HepG2 (cell line): Measurements from ENCODE around the gene KRT13.

Source experiments
- JUND ChIP-seq: sonication (generic); formaldehyde crosslinking; IDR thresholded peaks from 2 replicates; pipeline ENCODE4 v1.8.0; 2022; ENCODE audit warnings: mild to moderate bottlenecking, missing genetic modification reagents
- NFYB ChIP-seq: sonication (generic); formaldehyde crosslinking; IDR thresholded peaks from 2 replicates; pipeline ENCODE4 v1.4.0; 2020; ENCODE audit warnings: missing genetic modification reagents
- PHF20 ChIP-seq: sonication (generic); formaldehyde crosslinking; IDR thresholded peaks from 2 replicates; pipeline ENCODE4 v1.5.0; 2020; ENCODE audit warnings: mild to moderate bottlenecking, missing genetic modification reagents
- PHF8 ChIP-seq: sonication (generic); formaldehyde crosslinking; IDR thresholded peaks from 2 replicates; pipeline ENCODE4 v1.5.0; 2020; ENCODE audit warnings: missing genetic modification reagents
- U2AF1 ChIP-seq: fragments of 200-400 bp; formaldehyde crosslinking; optimal IDR thresholded peaks from 2 replicates; pipeline ENCODE3; 2017; ENCODE audit warnings: mild to moderate bottlenecking, low read depth, low read length
- ZBTB7A ChIP-seq: sonication (generic); formaldehyde crosslinking; IDR thresholded peaks from 2 replicates; pipeline ENCODE4 v1.8.0; 2022; ENCODE audit warnings: mild to moderate bottlenecking, missing genetic modification reagents
- ZNF136 ChIP-seq: sonication (generic); formaldehyde crosslinking; IDR thresholded peaks from 2 replicates; pipeline ENCODE4 v1.8.1; 2022; ENCODE audit warnings: low read depth, mild to moderate bottlenecking, moderate library complexity, missing genetic modification reagents
- ZNF446 ChIP-seq: sonication (generic); formaldehyde crosslinking; IDR thresholded peaks from 2 replicates; pipeline ENCODE4 v1.5.0; 2020; ENCODE audit warnings: mild to moderate bottlenecking, missing genetic modification reagents
- ZNF589 ChIP-seq: sonication (generic); formaldehyde crosslinking; conservative IDR thresholded peaks from 2 replicates; pipeline ENCODE4 v1.8.0; 2022; ENCODE audit warnings: mild to moderate bottlenecking, moderate library complexity, missing genetic modification reagents
- TF ChIP-seq, protein P1 (sequence below): sonication (generic); formaldehyde crosslinking; IDR thresholded peaks from 2 replicates; pipeline ENCODE4 v1.4.0; 2020; ENCODE audit warnings: missing genetic modification reagents
- TF ChIP-seq, protein P2 (sequence below): IDR thresholded peaks from 2 replicates; pipeline ENCODE4 v1.6.1; 2012; ENCODE audit warnings: inconsistent platforms

DNA sequence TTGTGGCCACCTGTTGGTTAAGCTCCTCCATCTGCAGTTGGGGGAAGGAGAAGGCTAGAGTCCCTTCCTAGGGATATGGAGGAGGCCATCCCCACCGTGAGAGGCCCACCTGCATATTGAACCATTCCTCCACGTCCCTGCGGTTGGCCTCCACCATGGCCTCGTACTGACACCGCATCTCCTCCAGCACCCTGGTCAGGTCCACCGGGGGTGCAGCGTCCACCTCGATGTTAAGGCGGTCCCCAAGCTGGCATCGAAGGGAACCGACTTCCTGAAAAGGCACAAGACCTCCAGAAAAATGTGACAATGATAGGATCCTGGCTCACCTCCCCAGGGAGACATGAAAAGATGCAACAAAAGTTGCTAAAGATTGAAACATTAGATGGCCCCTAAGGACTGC lies 41.2 kb downstream of the KRT13 start:
- TF ChIP-seq PHF20 (no peak), U2AF1 (no peak), NFYB (CRISPR knock-in tag) (no peak), ZBTB7A (no peak), PHF8 (no peak), ZNF589 (no peak), JUND (CRISPR knock-in tag) (no peak), ZNF446 (CRISPR knock-in tag) (no peak), ZNF136 (no peak)
- TF ChIP-seq, protein P1, sequence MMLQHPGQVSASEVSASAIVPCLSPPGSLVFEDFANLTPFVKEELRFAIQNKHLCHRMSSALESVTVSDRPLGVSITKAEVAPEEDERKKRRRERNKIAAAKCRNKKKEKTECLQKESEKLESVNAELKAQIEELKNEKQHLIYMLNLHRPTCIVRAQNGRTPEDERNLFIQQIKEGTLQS: no peak
- TF ChIP-seq, protein P2, sequence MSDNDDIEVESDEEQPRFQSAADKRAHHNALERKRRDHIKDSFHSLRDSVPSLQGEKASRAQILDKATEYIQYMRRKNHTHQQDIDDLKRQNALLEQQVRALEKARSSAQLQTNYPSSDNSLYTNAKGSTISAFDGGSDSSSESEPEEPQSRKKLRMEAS: no peak
